Measurements from ENCODE around the gene ZNF862. TPM values are rescaled to one million over a fixed set of nuclear protein-coding genes. Genes with fewer than 3 reads are reported as not detected.

Gene ZNF862
- total and polyA plus RNA-seq, 8 donors = 2.4 to 13.4 (median 7.3) TPM

DNA sequence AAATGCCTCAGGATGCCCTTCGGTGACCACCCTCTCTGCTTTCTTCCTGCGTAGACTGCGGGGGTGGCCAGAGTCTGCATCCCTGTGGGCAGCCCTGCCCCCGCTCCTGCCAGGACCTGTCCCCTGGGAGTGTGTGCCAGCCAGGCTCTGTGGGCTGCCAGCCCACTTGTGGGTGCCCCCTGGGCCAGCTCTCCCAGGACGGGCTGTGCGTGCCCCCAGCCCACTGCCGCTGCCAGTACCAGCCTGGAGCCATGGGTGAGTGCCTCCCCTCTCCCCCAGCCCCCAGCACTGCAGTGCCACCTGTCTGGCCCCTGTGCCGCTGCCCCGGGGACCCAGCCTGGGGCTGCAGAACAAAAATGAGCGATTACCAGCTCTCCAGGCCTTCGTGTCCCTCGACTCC, 23.1 kb upstream of the ZNF862 start:
- H3K36me3 ChIP-seq = no peaks in the 10 kb centered on the region
- no peaks in the 10 kb centered on the region for H3K9me3 ChIP-seq
- no peak for TF ChIP-seq EP300 (IDR thresholded peaks at IDR 0.05)
- TF ChIP-seq, protein P1, sequence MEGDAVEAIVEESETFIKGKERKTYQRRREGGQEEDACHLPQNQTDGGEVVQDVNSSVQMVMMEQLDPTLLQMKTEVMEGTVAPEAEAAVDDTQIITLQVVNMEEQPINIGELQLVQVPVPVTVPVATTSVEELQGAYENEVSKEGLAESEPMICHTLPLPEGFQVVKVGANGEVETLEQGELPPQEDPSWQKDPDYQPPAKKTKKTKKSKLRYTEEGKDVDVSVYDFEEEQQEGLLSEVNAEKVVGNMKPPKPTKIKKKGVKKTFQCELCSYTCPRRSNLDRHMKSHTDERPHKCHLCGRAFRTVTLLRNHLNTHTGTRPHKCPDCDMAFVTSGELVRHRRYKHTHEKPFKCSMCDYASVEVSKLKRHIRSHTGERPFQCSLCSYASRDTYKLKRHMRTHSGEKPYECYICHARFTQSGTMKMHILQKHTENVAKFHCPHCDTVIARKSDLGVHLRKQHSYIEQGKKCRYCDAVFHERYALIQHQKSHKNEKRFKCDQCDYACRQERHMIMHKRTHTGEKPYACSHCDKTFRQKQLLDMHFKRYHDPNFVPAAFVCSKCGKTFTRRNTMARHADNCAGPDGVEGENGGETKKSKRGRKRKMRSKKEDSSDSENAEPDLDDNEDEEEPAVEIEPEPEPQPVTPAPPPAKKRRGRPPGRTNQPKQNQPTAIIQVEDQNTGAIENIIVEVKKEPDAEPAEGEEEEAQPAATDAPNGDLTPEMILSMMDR (IDR thresholded peaks at IDR 0.05) = no peak
- no peak for TF ChIP-seq POLR2AphosphoS5 (IDR thresholded peaks at IDR 0.05)
- no peak for TF ChIP-seq POLR2A (IDR thresholded peaks at IDR 0.05)
- DNase-seq = no peak
- no peak overlapping the region for H3K27ac ChIP-seq
- no peak overlapping the region for H3K4me3 ChIP-seq
- no peaks in the 10 kb centered on the region for H3K4me1 ChIP-seq
- H3K27me3 ChIP-seq = peaks cover 0 to 27% (median 0%) of the 10 kb centered on the region in 3 donors
- intact Hi-C loops (cut with DNase I; ENCODE audit: low total_unique reads) = no loop called here
- whole genome bisulfite sequencing, 5 donors = 86 to 93% (median 89%) methylated on average over 6 to 12 of the region's 12 CpGs

DNA sequence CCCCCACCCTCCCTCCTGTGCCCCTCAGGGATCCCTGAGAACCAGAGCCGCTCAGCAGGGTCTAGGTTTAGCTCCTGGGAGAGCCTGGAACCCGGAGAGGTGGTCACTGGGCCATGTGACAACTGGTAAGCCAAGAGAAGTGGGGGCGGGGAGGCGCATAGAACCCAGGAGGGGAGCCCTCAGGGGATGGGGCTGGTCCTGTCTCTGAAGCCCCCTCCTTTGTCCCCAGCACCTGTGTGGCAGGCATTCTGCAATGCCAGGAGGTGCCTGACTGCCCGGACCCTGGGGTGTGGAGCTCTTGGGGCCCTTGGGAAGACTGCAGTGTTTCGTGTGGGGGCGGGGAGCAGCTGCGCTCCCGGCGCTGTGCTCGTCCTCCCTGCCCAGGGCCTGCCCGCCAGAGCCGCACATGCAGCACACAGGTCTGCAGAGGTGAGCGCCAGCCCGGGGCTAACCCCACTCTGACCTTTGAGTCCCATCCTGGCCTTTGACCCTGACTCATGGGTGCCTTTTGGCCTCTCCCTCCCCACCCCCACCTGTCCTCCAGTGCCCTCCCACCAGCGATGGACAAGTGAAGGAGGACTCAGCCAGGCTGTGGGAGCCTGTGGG, 22.4 kb upstream of the ZNF862 start:
- Histone ChIP-seq H3K27me3 (peaks cover 0 to 27% (median 0%) of the 10 kb centered on the region in 3 donors), H3K4me1 (no peaks in the 10 kb centered on the region), H3K4me3 (no peak overlapping the region), H3K27ac (no peak overlapping the region), H3K36me3 (no peaks in the 10 kb centered on the region), H3K9me3 (no peaks in the 10 kb centered on the region)
- no peak for DNase-seq
- TF ChIP-seq, protein P1 (IDR thresholded peaks at IDR 0.05) = no peak
- no peak for TF ChIP-seq EP300 (IDR thresholded peaks at IDR 0.05)
- TF ChIP-seq POLR2A (IDR thresholded peaks at IDR 0.05) = no peak
- no peak for TF ChIP-seq POLR2AphosphoS5 (IDR thresholded peaks at IDR 0.05)
- 46 to 69% (median 60%) methylated on average over 10 to 16 of the region's 16 CpGs for WGBS, 5 donors
- intact Hi-C loops (cut with DNase I; ENCODE audit: low total_unique reads) = no loop called here

DNA sequence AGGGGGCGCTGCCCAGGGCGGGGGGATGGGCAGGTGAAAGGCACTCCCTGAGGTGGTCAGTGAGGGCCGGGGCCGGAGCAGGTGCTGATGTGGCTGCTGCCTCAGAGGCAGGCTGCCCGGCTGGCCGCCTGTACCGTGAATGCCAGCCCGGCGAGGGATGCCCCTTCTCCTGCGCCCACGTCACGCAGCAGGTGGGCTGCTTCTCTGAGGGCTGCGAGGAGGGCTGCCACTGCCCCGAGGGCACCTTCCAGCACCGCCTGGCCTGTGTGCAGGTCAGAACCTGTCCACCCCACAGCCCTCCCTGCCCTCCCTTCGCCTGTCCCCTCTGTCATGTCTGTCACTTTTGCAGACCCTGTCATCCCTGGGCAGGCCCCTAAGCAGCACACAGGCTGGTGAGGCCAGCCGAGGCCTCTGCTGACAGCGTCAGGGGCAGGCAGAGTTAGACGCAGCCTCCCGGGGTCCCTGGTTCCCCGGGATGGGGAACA, 21.9 kb upstream of the ZNF862 start:
- Histone ChIP-seq H3K4me3 (no peak overlapping the region), H3K27me3 (peaks cover 0 to 27% (median 0%) of the 10 kb centered on the region in 3 donors), H3K27ac (no peak overlapping the region), H3K4me1 (no peaks in the 10 kb centered on the region), H3K36me3 (no peaks in the 10 kb centered on the region), H3K9me3 (no peaks in the 10 kb centered on the region)
- 74 to 93% (median 76%) methylated on average over 5 to 21 of the region's 21 CpGs for WGBS, 5 donors
- TF ChIP-seq POLR2AphosphoS5 (IDR thresholded peaks at IDR 0.05) = no peak
- TF ChIP-seq, protein P1 (IDR thresholded peaks at IDR 0.05) = no peak
- TF ChIP-seq POLR2A (IDR thresholded peaks at IDR 0.05) = no peak
- no peak for TF ChIP-seq EP300 (IDR thresholded peaks at IDR 0.05)
- intact Hi-C loops (cut with DNase I; ENCODE audit: low total_unique reads) = no loop called here
- no peak for DNase-seq

DNA sequence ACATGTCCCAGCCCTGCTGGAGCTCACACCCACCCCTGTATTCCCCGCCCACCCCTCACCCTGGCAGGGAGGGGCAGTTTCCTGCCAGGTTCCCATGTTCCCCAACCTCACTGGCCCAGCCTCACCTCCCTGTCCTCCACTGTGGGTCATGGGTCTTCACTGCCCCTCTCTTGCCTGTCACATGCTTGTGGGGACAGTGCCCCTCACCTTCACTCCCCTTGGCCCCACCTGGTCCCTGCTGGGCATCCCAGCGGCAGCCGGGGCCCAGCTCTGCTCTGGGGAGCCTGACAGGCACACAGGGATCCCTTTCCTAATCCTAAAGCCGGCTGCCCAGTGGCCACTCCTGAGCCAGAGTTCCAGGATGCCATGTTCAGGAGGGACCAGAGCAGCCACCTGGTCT, 21.4 kb upstream of the ZNF862 start:
- Histone ChIP-seq H3K27me3 (peaks cover 0 to 27% (median 0%) of the 10 kb centered on the region in 3 donors), H3K4me3 (no peak overlapping the region), H3K36me3 (no peaks in the 10 kb centered on the region), H3K4me1 (no peaks in the 10 kb centered on the region), H3K27ac (no peak overlapping the region), H3K9me3 (no peaks in the 10 kb centered on the region)
- no peak for DNase-seq
- TF ChIP-seq, protein P1 (IDR thresholded peaks at IDR 0.05) = no peak
- TF ChIP-seq POLR2AphosphoS5 (IDR thresholded peaks at IDR 0.05) = no peak
- 50 to 65% (median 63%) methylated on average over 3 to 4 of the region's 4 CpGs for WGBS, 5 donors
- intact Hi-C loops (cut with DNase I; ENCODE audit: low total_unique reads) = no loop called here

Data from stomach (tissue), 9 donors.